ENCODE data around the gene GALNT9.

GRCh38 chr12:132214891-132215290, 114.5 kb downstream of the GALNT9 start:
- no peak for TF ChIP-seq CTCF (IDR thresholded peaks at IDR 0.05)
- no peak for TF ChIP-seq POLR2A (IDR thresholded peaks at IDR 0.05)

Data from lower leg skin (tissue), 3 donors.